ENCODE results near the gene PDPR.
"Not testable (repeated sequence)": the region's sequence is repeated elsewhere in the genome, so short reads cannot be mapped to it uniquely, and the experiment has no call there.

GRCh38 chr16:70088877-70089276, 25.3 kb upstream of the PDPR start:
- TF ChIP-seq CUX1 (IDR thresholded peaks at IDR 0.05; ENCODE audit: insufficient replicate concordance, low read depth, low read length); PML (IDR thresholded peaks at IDR 0.05; ENCODE audit: low read length): not testable (repeated sequence)
